ENCODE data around the gene SRRT. TPM values are rescaled to one million over a fixed set of nuclear protein-coding genes. Genes with fewer than 3 reads are reported as not detected.
A peak's percentile ranks its signal among the peaks of the same experiment; 100 is the strongest.

SRRT gene
- total and polyA plus RNA-seq, 5 experiments from 2014 or later, result 51.1 to 267 (median 69.4) TPM

GRCh38 chr7:100885440-100886141 lies 10.7 kb downstream of the SRRT start:
- H3K4me3 Mint-ChIP-seq, result peak overlapping the region in 6 of 10 donors; percentile 23 to 59 (median 40)

GRCh38 chr7:100886142-100886935 lies 11.4 kb downstream of the SRRT start:
- ATAC-seq, result no peak
- peak overlapping the region in 9 of 10 donors; percentile 18 to 93 (median 53) for H3K4me3 Mint-ChIP-seq
- peaks cover 22 to 72% (median 47%) of the 10 kb centered on the region in 4 donors for H3K4me1 Mint-ChIP-seq
- peaks cover 0 to 73% (median 30%) of the 10 kb centered on the region in 3 donors for H3K36me3 Mint-ChIP-seq
- no peaks in the 10 kb centered on the region for H3K9me3 Mint-ChIP-seq
- DNase-seq, result no peak
- peaks cover under 1 to 4% (median under 1%) of the 10 kb centered on the region in 5 donors for H3K27me3 Mint-ChIP-seq
- POLR2A ChIA-PET, result interaction anchor here (1.5 to 6.3 kb wide), 5 partner anchors 10 to 358 kb away, joined by 3 to 165 read pairs (median 5); partner anchors contain the start of genes EPHB4, FBXO24, FIS1 and LRCH4
- peak overlapping the region; percentile 79 to 98 (median 90) for H3K27ac Mint-ChIP-seq

More at GRCh38 chr7:100885440-100886141, 10.7 kb downstream of the SRRT start:
- Mint-ChIP-seq H3K4me1 (peaks cover 23 to 67% (median 47%) of the 10 kb centered on the region in 4 donors), H3K36me3 (peaks cover 0 to 78% (median 30%) of the 10 kb centered on the region in 3 donors), H3K27ac (peak overlapping the region in 9 of 10 donors; percentile 40 to 96 (median 79)), H3K27me3 (no peaks in the 10 kb centered on the region), H3K9me3 (no peaks in the 10 kb centered on the region)
- POLR2A ChIA-PET, result interaction anchor here (2.3 to 6.3 kb wide), 2 partner anchors 9 to 10 kb away, joined by 9 to 165 read pairs; partner anchors contain the start of gene SRRT
- no peak for ATAC-seq
- DNase-seq, result no peak

DNA sequence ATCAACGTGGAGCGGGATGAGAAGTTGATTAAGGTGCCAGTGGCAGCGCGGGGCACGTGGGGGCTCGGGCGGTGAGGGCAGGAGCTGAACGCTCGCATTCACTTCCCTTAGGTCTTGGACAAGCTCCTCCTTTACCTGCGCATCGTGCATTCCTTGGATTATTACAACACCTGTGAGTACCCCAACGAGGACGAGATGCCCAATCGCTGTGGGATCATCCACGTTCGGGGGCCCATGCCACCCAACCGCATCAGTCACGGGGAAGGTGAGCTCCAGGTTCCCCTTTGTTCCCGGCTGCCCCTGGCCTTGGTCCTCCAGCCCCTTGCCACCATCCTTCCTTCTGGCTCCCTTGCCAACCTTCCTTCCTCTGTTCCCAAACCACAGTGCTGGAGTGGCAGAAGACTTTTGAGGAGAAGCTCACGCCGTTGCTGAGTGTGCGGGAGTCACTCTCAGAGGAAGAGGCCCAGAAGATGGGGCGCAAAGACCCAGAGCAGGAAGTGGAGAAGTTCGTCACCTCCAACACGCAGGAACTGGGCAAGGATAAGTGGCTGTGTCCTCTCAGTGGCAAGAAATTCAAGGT lies 12.1 kb downstream of the SRRT start:
- peaks cover 0 to 66% (median 30%) of the 10 kb centered on the region in 3 donors for H3K36me3 Mint-ChIP-seq
- no peaks in the 10 kb centered on the region for H3K9me3 Mint-ChIP-seq
- peaks cover 24 to 76% (median 51%) of the 10 kb centered on the region in 4 donors for H3K4me1 Mint-ChIP-seq
- DNase-seq, result no peak
- no peak for ATAC-seq
- peak overlapping the region; percentile 91 to 98 (median 96) for H3K27ac Mint-ChIP-seq
- POLR2A ChIA-PET, result interaction anchor here (0.8 to 6.3 kb wide), 6 partner anchors 11 to 358 kb away, joined by 3 to 165 read pairs (median 5); partner anchors contain the start of genes EPHB4, FBXO24, FIS1 and LRCH4
- H3K4me3 Mint-ChIP-seq, result peak overlapping the region; percentile 80 to 94 (median 88)
- H3K27me3 Mint-ChIP-seq, result peaks cover 3 to 11% (median 5%) of the 10 kb centered on the region in 5 donors

GRCh38 chr7:100887516-100888290 lies 12.8 kb downstream of the SRRT start:
- Mint-ChIP-seq H3K27me3 (peaks cover 3 to 18% (median 8%) of the 10 kb centered on the region in 5 donors), H3K4me3 (peak overlapping the region; percentile 80 to 94 (median 88)), H3K9me3 (no peaks in the 10 kb centered on the region), H3K4me1 (peaks cover 24 to 76% (median 52%) of the 10 kb centered on the region in 4 donors), H3K36me3 (peaks cover 0 to 59% (median 30%) of the 10 kb centered on the region in 3 donors), H3K27ac (peak overlapping the region; percentile 91 to 98 (median 96))
- DNase-seq (peak; percentile 38 to 79 (median 54)), ATAC-seq (peak; percentile 29 to 49)
- POLR2A ChIA-PET, result interaction anchor here (0.8 to 6.3 kb wide), 8 partner anchors 11 to 357 kb away, joined by 3 to 165 read pairs (median 4); partner anchors contain the start of genes EPHB4, FBXO24, FIS1 and LRCH4

- Mint-ChIP-seq H3K27me3 (peaks cover 3 to 23% (median 8%) of the 10 kb centered on the region in 5 donors), H3K36me3 (peaks cover 0 to 52% (median 25%) of the 10 kb centered on the region in 3 donors), H3K9me3 (no peaks in the 10 kb centered on the region), H3K4me1 (peaks cover 22 to 70% (median 49%) of the 10 kb centered on the region in 4 donors), H3K4me3 (peak overlapping the region; percentile 80 to 94 (median 88)), H3K27ac (peak overlapping the region; percentile 91 to 98 (median 96))
- DNase-seq (no peak), ATAC-seq (no peak)
- POLR2A ChIA-PET, result interaction anchor here (0.6 to 6.3 kb wide), 8 partner anchors 12 to 522 kb away, joined by 3 to 165 read pairs (median 5); partner anchors contain the start of genes EPHB4, FBXO24, FIS1 and LRCH4
Observed at GRCh38 chr7:100888291-100888987, 13.5 kb downstream of the SRRT start.

DNA sequence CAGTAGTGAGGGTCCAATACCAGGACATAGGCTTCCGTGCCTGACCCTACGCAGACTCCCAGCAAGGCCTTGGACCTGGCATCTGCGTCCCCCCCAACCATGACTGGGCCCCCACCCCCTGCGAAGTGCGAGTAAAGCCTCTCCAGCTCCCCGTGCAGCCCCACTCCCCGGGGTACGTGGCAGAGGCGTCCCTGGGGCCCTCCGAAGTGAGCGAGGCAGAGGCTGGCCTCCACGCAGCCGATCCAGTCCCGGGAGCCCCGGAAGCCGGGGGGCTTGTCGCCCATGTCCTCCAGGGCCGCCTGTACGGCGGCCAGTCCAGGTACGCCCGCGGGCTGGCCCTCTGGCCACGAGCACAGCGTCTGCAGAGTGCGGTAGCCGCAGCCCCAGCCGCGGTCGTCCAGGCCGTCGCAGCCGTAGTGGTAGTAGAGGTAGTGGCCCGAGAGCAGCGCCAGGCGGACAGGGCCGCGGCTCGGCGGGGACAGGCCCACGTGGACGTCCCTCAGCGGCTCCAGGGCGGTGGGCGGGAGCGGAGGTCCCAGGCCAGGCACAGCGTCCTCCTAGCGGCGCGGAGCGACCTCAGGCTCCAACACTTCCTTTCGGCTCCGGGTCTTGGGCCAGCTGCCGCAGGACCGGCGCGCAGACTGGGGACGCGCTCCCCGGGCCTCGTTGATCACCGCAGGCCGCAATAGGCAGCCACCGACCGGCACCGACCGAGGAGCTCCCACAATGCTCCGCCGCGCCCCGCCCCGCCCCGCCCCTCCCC lies 14.3 kb downstream of the SRRT start, which contains the start of gene UFSP1:
UFSP1 (minus strand) TSS at position 728 of the 763 bp plus-strand sequence; CDS start at position 284, 444 bp downstream.
- DNase-seq (no peak), ATAC-seq (peak in 1 of 2 donors; percentile 1)
- Mint-ChIP-seq H3K4me1 (peaks cover 22 to 64% (median 49%) of the 10 kb centered on the region in 4 donors), H3K36me3 (peaks cover 0 to 47% (median 22%) of the 10 kb centered on the region in 3 donors), H3K27ac (peak within 1 kb of the TSS; percentile 91 to 98 (median 96)), H3K9me3 (no peaks in the 10 kb centered on the region), H3K27me3 (peaks cover 3 to 29% (median 11%) of the 10 kb centered on the region in 5 donors), H3K4me3 (peak within 1 kb of the TSS; percentile 84 to 94 (median 88))
- POLR2A ChIA-PET, result interaction anchor here (0.5 to 6.3 kb wide), 12 partner anchors 13 to 461 kb away, joined by 3 to 165 read pairs (median 4); partner anchors contain the start of genes FBXO24, FIS1, PLOD3 and POP7

GRCh38 chr7:100890653-100891567 lies 16.0 kb downstream of the SRRT start:
- peaks cover 0 to 30% (median 17%) of the 10 kb centered on the region in 3 donors for H3K36me3 Mint-ChIP-seq
- DNase-seq (no peak), ATAC-seq (no peak)
- POLR2A ChIA-PET, result interaction anchor here (0.6 to 6.3 kb wide), 3 partner anchors 14 to 203 kb away, joined by 3 to 165 read pairs (median 33); partner anchors contain the start of genes SLC12A9 and SRRT
- no peaks in the 10 kb centered on the region for H3K9me3 Mint-ChIP-seq
- peak overlapping the region; percentile 82 to 94 (median 86) for H3K4me3 Mint-ChIP-seq
- peaks cover 4 to 36% (median 14%) of the 10 kb centered on the region in 5 donors for H3K27me3 Mint-ChIP-seq
- peaks cover 21 to 50% (median 43%) of the 10 kb centered on the region in 4 donors for H3K4me1 Mint-ChIP-seq
- H3K27ac Mint-ChIP-seq, result peak overlapping the region in 3 of 10 donors; percentile 7 to 68 (median 31)

- peaks cover 9 to 44% (median 20%) of the 10 kb centered on the region in 5 donors for H3K27me3 Mint-ChIP-seq
- peak overlapping the region; percentile 31 to 85 (median 80) for H3K4me3 Mint-ChIP-seq
- H3K4me1 Mint-ChIP-seq, result peaks cover 25 to 50% (median 44%) of the 10 kb centered on the region in 4 donors
- H3K27ac Mint-ChIP-seq, result peak overlapping the region in 5 of 10 donors; percentile 15 to 68 (median 40)
- H3K36me3 Mint-ChIP-seq, result peaks cover 0 to 26% (median 10%) of the 10 kb centered on the region in 3 donors
- POLR2A ChIA-PET, result interaction anchor here (0.6 to 6.3 kb wide), 3 partner anchors 15 to 204 kb away, joined by 3 to 165 read pairs (median 33); partner anchors contain the start of genes SLC12A9 and SRRT
- H3K9me3 Mint-ChIP-seq, result peaks cover 0 to 1% (median 0%) of the 10 kb centered on the region in 9 donors
- ATAC-seq (no peak), DNase-seq (no peak)
Observed at GRCh38 chr7:100891568-100892247, 16.8 kb downstream of the SRRT start.

Data from naive thymus-derived CD8-positive, alpha-beta T cell (primary cell).